Pancreas (tissue), 10 donors: ENCODE measurements around the gene NPTX2. TPM values are rescaled to one million over a fixed set of nuclear protein-coding genes. Genes with fewer than 3 reads are reported as not detected.
A peak's percentile ranks its signal among the peaks of the same experiment; 100 is the strongest.

Source experiments
- ATAC-seq, 4 donors: fragments of 200-7000 bp; cut with Tn5 transposase; one replicate each; pipeline versions ENCODE4 v1.8.0 to v1.9.1; 2020; ENCODE audit warnings: mild to moderate bottlenecking in 4 of 4, moderate library complexity in 4 of 4
- DNase-seq, 6 donors: peaks; one replicate each; pipeline ENCODE4 v3.0.0-alpha.2; 2020
- FAIRE-seq: peaks from 2 replicates; lab custom pipeline; 2012; peaks lifted over from hg19 to GRCh38; lab: Jason Lieb, UNC
- H3K27ac ChIP-seq, 4 donors: fragments of 200-600 bp; sonication (generic); 1 replicate in 3 of 4; 2 replicates in 1 of 4; pipeline versions ENCODE4 v1.5.0 to v1.8.0; 2020
- H3K27me3 ChIP-seq, 4 donors: fragments of 200-600 bp; one replicate each; pipeline ENCODE4 v1.8.0; 2021
- H3K36me3 ChIP-seq, 3 donors: fragments of 200-600 bp; sonication (generic) in 1 of 3; one replicate each; pipeline versions ENCODE4 v1.5.0 to v1.8.0; 2020 to 2021
- H3K4me1 ChIP-seq, 3 donors: fragments of 200-600 bp; one replicate each; pipeline ENCODE4 v1.8.0; 2021
- H3K4me3 ChIP-seq, 4 donors: fragments of 200-600 bp; sonication (generic) in 2 of 4; one replicate each; pipeline versions ENCODE4 v1.5.0 to v1.8.0; 2020 to 2021
- H3K9me3 ChIP-seq, 4 donors: fragments of 200-600 bp; one replicate each; pipeline ENCODE4 v1.8.0; 2021
- CTCF ChIP-seq, 4 donors: fragments of 200-600 bp; sonication (generic) in 3 of 4; IDR thresholded peaks; one replicate each; pipeline versions ENCODE4 v1.5.0 to v1.8.0; 2021; ENCODE audit warnings: antibody characterized with exemption in 4 of 4
- WGBS, 2 donors: extraction: QIAGEN DNeasy Blood & Tissue Kit; methylation state at CpG; one replicate each; pipeline ENCODE4 v1.1.7; 2013; 5-methylcytosine and 5-hydroxymethylcytosine counted together
- intact Hi-C, 3 donors: fragments of 100-400 bp; cut with DNase I; formaldehyde crosslinking; loops; one replicate each; pipeline versions ENCODE4 v1.11.1 to v1.14.2; 2022
- polyA plus RNA-seq, 2 donors: library from polyadenylated mRNA; stranded (reverse); fragments of 200-250 nt; gene quantifications; one replicate each; pipeline ENCODE4 v1.2.3, GENCODE V29; 2013
- total RNA-seq, 6 donors: library from RNA; stranded (reverse); fragmentation: NEBNext Ultra II Directional in 4 of 6; extraction: Animal tissue kit (Norgen Biotek cat#: 25700) in 4 of 6; gene quantifications; one replicate each; pipeline versions ENCODE4 v1.2.1 to v1.2.4, GENCODE V29; 2021 to 2023
- donor health status: healthy with polysubstance abuse.
- donor health status: DM: no; HTN: no; CAD: no; lungs with moderate emphysema.
- donor health status: DM: no; HTN: no; CAD: no.
- donor health status: control.
- donor health status: control.
- donor health status: Bipolar disorder and iron deficiency.
- donor health status: DM: yes; HTN: yes; CAD: no.
- donor health status: DM: no; HTN: no; CAD: no.
- donor health status: DM: no; HTN: no; CAD: no.
- donor health status: DM: yes; HTN: yes; CAD: no.

The NPTX2 gene
- total and polyA plus RNA-seq, 8 donors, result 6.5 to 47.7 (median 17.2) TPM

GRCh38 chr7:98662289-98662688 is 45.2 kb downstream of the NPTX2 start:
- intact Hi-C loops, result no loop called here
- Histone ChIP-seq H3K4me1 (no peaks in the 10 kb centered on the region), H3K9me3 (no peaks in the 10 kb centered on the region), H3K36me3 (no peaks in the 10 kb centered on the region), H3K4me3 (no peak overlapping the region), H3K27me3 (no peaks in the 10 kb centered on the region), H3K27ac (no peak overlapping the region)
- no peak for TF ChIP-seq CTCF (IDR thresholded peaks at IDR 0.05)
- no peak for FAIRE-seq
- DNase-seq, result peak in 1 of 6 donors; percentile 28
- WGBS, 2 donors, result 83 to 86% methylated on average over 4 of the region's 4 CpGs
- ATAC-seq, result no peak

- H3K4me1 ChIP-seq, result no peaks in the 10 kb centered on the region
- H3K36me3 ChIP-seq, result no peaks in the 10 kb centered on the region
- ATAC-seq, result no peak
- 73 to 82% methylated on average over 6 of the region's 6 CpGs for WGBS, 2 donors
- no peak overlapping the region for H3K27ac ChIP-seq
- intact Hi-C loops, result no loop called here
- no peak for TF ChIP-seq CTCF (IDR thresholded peaks at IDR 0.05)
- no peaks in the 10 kb centered on the region for H3K9me3 ChIP-seq
- no peak overlapping the region for H3K4me3 ChIP-seq
- no peaks in the 10 kb centered on the region for H3K27me3 ChIP-seq
- no peak for DNase-seq
- FAIRE-seq, result no peak
Measured at GRCh38 chr7:98664882-98665281, 47.8 kb downstream of the NPTX2 start.

GRCh38 chr7:98668255-98668654 is 51.2 kb downstream of the NPTX2 start:
- H3K36me3 ChIP-seq, result no peaks in the 10 kb centered on the region
- no peaks in the 10 kb centered on the region for H3K9me3 ChIP-seq
- DNase-seq, result no peak
- whole genome bisulfite sequencing, 2 donors, result 50% methylated on average over 11 of the region's 11 CpGs
- no peaks in the 10 kb centered on the region for H3K27me3 ChIP-seq
- H3K4me3 ChIP-seq, result no peak overlapping the region
- H3K27ac ChIP-seq, result no peak overlapping the region
- FAIRE-seq, result no peak
- no peak for TF ChIP-seq CTCF (IDR thresholded peaks at IDR 0.05)
- intact Hi-C loops, result no loop called here
- ATAC-seq, result no peak
- no peaks in the 10 kb centered on the region for H3K4me1 ChIP-seq

GRCh38 chr7:98669329-98670000 is 52.4 kb downstream of the NPTX2 start:
- no peaks in the 10 kb centered on the region for H3K36me3 ChIP-seq
- H3K4me1 ChIP-seq, result no peaks in the 10 kb centered on the region
- intact Hi-C loops, result no loop called here
- H3K4me3 ChIP-seq, result no peak overlapping the region
- ATAC-seq (no peak), DNase-seq (peak in 1 of 6 donors; percentile 1), FAIRE-seq (no peak)
- 37 to 55% methylated on average over 9 of the region's 9 CpGs for WGBS, 2 donors
- no peaks in the 10 kb centered on the region for H3K27me3 ChIP-seq
- no peak overlapping the region for H3K27ac ChIP-seq
- no peak for TF ChIP-seq CTCF (IDR thresholded peaks at IDR 0.05)
- H3K9me3 ChIP-seq, result no peaks in the 10 kb centered on the region

GRCh38 chr7:98670186-98670585 is 53.1 kb downstream of the NPTX2 start:
- no peak for DNase-seq
- no peaks in the 10 kb centered on the region for H3K4me1 ChIP-seq

More at GRCh38 chr7:98670186-98670585, 53.1 kb downstream of the NPTX2 start:
- WGBS, 2 donors, result 82 to 89% methylated on average over 8 of the region's 8 CpGs
- TF ChIP-seq CTCF (IDR thresholded peaks at IDR 0.05), result no peak
- ATAC-seq, result no peak
- Histone ChIP-seq H3K36me3 (no peaks in the 10 kb centered on the region), H3K4me3 (no peak overlapping the region), H3K27me3 (no peaks in the 10 kb centered on the region), H3K9me3 (no peaks in the 10 kb centered on the region), H3K27ac (no peak overlapping the region)
- FAIRE-seq, result no peak
- intact Hi-C loops, result no loop called here
